ENCODE results near the gene MYO5A.
A peak's percentile ranks its signal among the peaks of the same experiment; 100 is the strongest.
"Not testable (repeated sequence)": the region's sequence is repeated elsewhere in the genome, so short reads cannot be mapped to it uniquely, and the experiment has no call there.

Gene MYO5A

GRCh38 chr15:52288051-52288942, 240.4 kb downstream of the MYO5A start:
- no peak for DNase-seq (ENCODE audit: low read depth)

DNA sequence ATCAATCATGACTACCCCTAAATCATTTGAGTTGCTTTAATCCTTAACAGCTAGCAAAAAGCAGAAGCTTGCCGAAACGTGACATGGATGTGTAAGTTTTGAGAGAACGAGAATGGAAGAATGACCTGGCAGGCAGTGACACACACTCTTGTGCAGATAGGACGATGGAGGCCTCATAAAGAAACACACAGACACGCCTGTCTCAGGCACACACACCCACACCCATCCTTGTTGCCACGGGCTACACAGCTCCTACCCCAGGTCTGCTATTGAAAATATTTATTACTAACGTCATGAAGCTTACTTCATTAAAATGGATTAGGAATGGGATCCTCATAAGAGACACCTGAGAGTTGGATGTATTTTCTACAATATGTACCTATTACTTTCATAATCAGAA, 241.6 kb downstream of the MYO5A start:
- DNase-seq (ENCODE audit: low read depth): no peak

- not testable (repeated sequence) for DNase-seq (ENCODE audit: low read depth)
Observed at GRCh38 chr15:52285941-52286340, 242.7 kb downstream of the MYO5A start.

DNA sequence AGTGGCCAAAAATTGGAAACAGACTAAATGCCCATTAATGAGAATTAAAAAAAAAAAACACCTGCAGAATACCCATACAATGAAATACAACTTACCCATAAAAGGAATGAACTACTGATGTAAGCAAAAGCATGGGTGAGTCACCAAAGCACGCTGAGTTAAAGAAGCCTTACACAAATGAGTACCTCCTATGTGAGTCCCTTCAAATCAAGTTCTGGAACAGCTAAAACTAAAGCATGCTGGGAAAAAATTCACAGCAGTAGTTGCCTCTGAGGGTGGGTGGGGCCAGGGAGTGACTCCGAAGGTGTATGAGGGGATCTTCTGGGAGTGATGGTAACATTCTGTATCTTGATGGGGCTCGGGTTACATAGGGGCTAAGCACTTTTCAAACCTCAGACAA, 244.5 kb downstream of the MYO5A start:
- DNase-seq (ENCODE audit: low read depth): no peak

DNA sequence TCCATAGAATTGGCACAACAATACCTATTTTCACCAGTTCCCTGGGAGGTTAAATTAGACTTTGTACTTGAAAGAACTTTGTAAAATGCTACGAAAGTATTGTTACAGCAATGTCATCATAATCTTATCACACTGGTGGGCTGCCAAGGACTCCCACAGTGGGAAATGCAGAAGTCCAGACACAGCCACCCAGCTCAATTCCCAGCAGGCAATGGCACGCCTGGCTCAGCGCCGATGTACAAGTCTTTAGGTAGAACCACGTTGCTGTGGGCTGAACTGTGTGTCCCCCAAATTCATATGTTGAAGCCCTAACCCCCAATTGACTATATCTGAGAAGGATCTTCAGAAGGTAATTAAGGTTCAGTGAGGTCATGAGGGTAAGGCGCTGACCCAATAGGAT, 245.4 kb downstream of the MYO5A start:
- no peak for DNase-seq (ENCODE audit: low read depth)

DNA sequence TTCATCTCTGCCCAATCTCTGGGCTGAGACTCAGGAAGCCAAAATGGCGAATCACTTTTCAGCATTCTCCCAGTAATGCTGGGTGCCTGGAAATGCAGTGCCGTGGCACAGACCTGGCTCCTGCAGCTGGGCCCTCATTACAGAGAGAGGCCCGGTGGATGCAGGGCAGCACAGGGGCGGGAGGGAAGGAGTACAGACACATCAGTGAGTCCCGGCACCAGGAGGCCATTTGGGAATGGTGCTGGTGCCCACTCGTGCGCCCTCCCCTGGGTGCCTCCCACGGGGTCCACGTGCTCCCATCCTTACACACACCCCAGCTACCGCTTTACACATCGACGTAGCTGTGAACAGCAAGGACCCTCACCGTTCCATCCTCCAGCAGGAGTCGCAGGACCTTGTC, 246.3 kb downstream of the MYO5A start:
- DNase-seq (ENCODE audit: low read depth): no peak

DNA sequence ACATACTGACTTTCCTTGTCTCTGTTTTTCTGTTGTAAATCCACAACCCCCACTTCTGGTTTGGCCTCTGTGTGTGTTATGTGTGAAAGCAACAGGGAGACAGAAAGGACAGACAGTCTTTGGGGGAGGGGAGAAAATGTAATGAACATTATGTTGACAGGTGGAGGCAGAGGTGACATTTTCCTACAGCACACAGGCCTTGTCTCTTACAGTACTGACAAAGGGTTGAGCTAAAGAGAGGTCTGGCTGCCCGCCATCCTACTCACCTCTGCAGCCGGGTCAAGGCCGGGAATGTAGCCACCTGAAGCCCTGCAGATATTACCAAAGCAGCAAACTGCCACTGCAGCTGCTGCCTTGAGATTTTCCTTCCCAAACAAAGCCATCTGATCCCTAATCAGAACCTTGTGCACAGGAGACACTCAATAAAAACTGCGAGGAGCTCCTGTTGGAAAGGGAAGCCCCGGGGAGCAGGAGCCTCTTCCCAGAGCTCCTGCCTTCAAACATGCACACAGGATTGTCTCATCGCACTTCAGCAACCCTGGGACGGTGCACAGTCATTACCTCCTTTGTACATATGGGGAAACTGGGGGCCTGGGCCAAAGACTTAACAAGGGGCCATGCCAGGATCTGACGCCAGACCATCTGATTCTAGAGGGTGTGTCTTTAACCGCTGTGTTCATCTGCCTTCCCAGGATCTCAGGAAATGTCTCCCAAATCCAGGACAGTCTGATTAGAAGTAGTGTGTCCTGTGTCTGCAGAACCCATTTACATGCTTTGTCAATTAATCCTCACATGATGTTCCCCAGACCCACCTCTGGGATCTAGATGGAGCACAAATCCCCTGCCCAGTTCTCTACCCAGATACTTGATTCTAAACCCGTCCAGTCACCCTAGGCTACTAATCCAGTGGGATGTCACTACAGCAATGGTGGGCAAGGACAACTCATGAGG, 247.3 kb downstream of the MYO5A start:
- DNase-seq (ENCODE audit: low read depth): no peak

DNA sequence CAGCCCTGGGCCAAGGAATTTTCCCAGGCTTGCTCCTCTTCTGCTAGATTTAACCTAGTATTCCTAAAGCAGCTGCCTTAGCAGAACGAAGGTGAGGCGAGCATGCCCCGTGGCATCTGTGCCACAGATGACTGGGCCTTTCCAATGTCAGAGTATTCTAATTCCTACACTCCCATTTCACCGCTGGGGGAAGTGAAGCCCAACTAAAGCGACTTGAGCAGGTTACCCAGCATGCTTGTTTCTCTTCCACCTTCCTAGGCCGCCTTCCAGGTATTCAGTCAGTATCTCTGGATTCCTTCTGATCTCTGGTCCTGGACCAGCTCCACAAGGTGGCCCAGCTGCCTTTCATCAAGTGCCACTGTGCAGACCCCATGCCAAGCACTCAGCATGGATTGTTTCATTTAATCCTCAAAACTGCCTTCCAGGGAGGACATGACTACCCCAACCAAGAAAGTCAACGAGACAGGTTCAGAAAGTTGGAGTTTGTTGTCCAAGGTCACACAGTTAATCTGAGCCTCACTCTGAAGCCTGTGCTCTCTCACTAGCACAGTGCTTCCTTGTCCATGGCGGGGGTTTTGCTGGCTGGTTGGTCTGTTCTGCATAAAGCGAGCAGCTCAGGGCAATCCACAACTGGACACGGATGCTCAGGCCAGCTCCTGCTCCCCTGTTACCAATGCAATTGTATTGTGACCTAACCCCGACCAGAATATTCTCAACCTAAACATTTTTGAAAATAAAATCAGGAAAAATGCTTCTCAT, 248.2 kb downstream of the MYO5A start:
- no peak for DNase-seq (ENCODE audit: low read depth)

- DNase-seq (ENCODE audit: low read depth): no peak
Observed at GRCh38 chr15:52278636-52279367, 249.9 kb downstream of the MYO5A start.

DNA sequence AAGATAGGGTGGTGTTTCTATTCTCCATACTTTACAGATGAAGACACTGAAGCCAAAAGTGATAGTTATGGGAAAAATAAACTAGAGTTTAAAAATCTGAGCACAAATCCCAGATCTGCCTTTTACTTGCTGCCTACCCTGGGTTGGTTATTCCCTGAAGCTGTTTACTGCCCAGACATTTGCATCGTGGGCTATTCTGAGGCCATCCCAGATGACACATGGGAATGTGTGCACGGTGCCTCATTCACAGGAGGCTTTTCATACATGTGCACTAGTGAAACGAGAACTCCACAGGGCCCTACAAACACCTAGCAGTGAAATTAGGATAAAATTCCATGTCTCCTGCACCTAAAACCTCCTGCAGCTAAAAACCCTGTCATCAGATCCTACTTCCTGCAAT, 250.5 kb downstream of the MYO5A start:
- no peak for DNase-seq (ENCODE audit: low read depth)

DNA sequence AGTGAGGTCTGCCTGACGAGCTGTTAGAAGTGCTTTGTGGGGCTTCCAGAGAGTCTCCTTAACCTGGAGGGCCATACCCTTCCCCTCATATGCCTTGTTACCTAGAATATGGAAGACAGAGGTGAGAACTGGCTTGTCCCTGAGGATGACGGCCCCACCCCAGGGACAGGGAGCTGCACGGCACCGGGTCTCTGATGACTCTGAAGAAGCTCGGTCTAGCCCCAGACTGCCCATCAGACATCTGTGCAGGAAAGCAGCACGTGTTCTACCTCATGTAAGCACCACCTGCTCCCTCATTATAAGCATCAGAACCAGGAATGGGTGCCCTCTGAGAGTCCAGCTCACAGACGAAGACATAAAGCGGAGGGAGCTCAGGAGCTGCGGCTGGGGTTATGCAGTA, 251.1 kb downstream of the MYO5A start:
- DNase-seq (ENCODE audit: low read depth): no peak

GRCh38 chr15:52276256-52276770, 252.4 kb downstream of the MYO5A start:
- DNase-seq (ENCODE audit: low read depth): no peak

GRCh38 chr15:52263563-52264282, 265.0 kb downstream of the MYO5A start:
- no peak for DNase-seq (ENCODE audit: low read depth)

GRCh38 chr15:52262364-52262763, 266.3 kb downstream of the MYO5A start:
- no peak for DNase-seq (ENCODE audit: low read depth)

- peak; percentile 40 for DNase-seq (ENCODE audit: low read depth)
Observed at GRCh38 chr15:52261498-52262242, 267.0 kb downstream of the MYO5A start.

DNA sequence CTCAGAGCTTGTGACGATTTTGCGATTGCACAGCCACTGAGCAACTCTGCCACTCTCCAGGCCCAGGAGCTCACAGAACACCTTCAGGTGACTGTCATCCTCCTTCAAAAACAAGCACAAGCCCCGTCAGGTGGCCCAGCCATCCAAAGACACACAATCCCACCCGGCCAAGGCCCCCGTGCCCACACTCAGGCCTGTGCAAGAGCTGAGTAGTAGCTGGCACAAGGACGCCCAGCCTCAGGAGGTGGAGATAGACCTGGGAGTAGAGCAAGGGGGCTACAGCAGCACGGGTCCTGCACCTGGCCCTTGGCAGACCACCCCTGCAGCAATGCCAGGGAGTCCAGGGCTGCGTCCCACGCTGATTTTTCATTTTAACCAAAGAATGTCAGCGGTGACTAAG, 267.7 kb downstream of the MYO5A start:
- no peak for DNase-seq (ENCODE audit: low read depth)

DNA sequence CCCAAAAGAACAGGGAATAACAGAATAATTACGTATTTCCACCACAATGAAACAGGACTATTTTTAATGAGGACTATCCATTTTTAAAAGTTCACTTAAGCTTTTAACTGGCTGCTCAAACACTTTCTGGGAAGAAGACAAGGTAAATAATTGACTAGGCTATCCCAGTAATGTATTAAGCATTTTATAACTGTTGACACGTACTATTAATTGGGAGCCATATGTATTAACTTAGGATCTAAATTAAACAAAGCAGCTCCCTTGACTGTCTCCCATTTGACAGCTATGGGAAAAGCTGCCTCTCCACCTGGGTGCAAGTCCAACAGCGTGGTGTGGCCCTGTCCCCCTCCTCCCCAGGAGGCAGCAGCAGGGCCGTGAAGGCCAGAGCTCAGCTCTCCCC, 269.2 kb downstream of the MYO5A start:
- DNase-seq (ENCODE audit: low read depth): no peak

DNA sequence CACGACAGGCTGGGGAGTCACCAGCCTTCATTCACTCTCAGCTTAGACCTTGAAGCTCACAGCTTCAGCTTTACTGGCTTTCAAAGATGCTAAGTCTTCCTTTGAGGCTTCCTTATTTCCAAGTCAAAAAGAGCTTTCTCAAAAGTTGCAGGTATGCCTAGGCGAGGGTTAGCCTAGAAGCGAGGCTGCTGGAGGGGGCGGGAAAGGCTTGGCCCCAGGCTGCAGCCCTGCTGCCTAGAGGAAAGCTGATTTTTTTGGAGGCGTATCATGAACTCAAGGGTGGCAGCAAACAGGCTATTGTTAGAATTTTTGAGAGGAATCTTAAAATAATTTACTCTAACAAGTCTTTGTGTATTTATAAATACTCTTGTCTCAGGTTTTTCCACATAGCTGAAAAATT, 270.2 kb downstream of the MYO5A start:
- no peak for DNase-seq (ENCODE audit: low read depth)

- no peak for DNase-seq (ENCODE audit: low read depth)
Observed at GRCh38 chr15:52257734-52258062, 271.0 kb downstream of the MYO5A start.
